ENCODE measurements around the gene KCTD8. TPM values are rescaled to one million over a fixed set of nuclear protein-coding genes. Genes with fewer than 3 reads are reported as not detected.

Gene KCTD8
- total and polyA plus RNA-seq, 8 donors = 0.18 to 21.4 (median 1.2) TPM; not detected in 2

DNA sequence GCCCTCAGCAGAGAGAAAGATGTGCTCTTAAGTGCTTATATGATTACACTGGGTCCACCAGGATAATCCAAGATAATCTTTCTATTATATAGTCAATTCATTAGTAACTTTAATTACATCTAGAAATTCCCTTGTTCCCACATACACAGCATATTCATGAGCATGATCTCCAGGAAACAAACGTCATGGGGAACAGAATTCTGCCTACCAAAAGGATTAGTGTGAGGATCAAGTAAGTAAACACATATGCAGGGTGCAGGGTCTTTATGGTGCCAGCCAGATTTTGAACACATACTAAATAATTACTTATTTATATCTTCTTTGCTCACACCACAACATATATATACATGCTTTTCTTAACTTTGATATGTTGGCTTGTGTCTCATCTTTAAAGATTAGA lies 169.1 kb downstream of the KCTD8 start:
- WGBS, 5 donors = 35 to 56% (median 45%) methylated on average over 1 of the region's 1 CpG
- Histone ChIP-seq H3K4me3 (no peak overlapping the region), H3K36me3 (no peaks in the 10 kb centered on the region), H3K9me3 (no peaks in the 10 kb centered on the region), H3K27me3 (no peaks in the 10 kb centered on the region), H3K4me1 (no peaks in the 10 kb centered on the region), H3K27ac (no peak overlapping the region)
- intact Hi-C loops (cut with DNase I; ENCODE audit: low total_unique reads) = no loop called here
- TF ChIP-seq, protein P1, sequence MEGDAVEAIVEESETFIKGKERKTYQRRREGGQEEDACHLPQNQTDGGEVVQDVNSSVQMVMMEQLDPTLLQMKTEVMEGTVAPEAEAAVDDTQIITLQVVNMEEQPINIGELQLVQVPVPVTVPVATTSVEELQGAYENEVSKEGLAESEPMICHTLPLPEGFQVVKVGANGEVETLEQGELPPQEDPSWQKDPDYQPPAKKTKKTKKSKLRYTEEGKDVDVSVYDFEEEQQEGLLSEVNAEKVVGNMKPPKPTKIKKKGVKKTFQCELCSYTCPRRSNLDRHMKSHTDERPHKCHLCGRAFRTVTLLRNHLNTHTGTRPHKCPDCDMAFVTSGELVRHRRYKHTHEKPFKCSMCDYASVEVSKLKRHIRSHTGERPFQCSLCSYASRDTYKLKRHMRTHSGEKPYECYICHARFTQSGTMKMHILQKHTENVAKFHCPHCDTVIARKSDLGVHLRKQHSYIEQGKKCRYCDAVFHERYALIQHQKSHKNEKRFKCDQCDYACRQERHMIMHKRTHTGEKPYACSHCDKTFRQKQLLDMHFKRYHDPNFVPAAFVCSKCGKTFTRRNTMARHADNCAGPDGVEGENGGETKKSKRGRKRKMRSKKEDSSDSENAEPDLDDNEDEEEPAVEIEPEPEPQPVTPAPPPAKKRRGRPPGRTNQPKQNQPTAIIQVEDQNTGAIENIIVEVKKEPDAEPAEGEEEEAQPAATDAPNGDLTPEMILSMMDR (IDR thresholded peaks at IDR 0.05) = no peak
- no peak for TF ChIP-seq EP300 (IDR thresholded peaks at IDR 0.05)
- TF ChIP-seq POLR2AphosphoS5 (IDR thresholded peaks at IDR 0.05) = no peak
- TF ChIP-seq POLR2A (IDR thresholded peaks at IDR 0.05) = no peak
- DNase-seq = no peak

DNA sequence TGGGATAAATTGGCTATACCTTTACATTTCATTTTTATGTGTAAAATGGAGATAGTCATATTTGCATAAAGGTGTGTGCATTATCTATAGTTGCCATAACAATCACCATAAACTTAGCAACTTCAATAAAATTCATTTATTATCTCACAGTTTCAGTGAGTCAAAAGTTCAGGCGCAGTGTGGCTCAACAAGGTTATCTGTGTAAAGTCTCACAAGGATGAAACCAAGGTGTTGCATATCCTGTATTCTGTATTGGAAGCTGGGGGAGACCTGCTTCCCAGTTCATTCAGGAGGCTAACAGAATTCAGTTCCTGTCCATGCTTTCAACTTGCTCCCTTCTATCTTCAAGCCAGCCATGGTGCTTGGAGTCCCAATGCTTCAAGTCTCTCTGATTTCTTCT lies 169.5 kb downstream of the KCTD8 start:
- intact Hi-C loops (cut with DNase I; ENCODE audit: low total_unique reads) = no loop called here
- no peak overlapping the region for H3K27ac ChIP-seq
- H3K27me3 ChIP-seq = no peaks in the 10 kb centered on the region
- DNase-seq = no peak
- WGBS, 5 donors = 66 to 100% (median 90%) methylated on average over 1 of the region's 1 CpG
- no peaks in the 10 kb centered on the region for H3K4me1 ChIP-seq
- H3K36me3 ChIP-seq = no peaks in the 10 kb centered on the region
- H3K9me3 ChIP-seq = no peaks in the 10 kb centered on the region
- H3K4me3 ChIP-seq = no peak overlapping the region
- TF ChIP-seq, protein P1 (IDR thresholded peaks at IDR 0.05) = no peak
- no peak for TF ChIP-seq EP300 (IDR thresholded peaks at IDR 0.05)
- no peak for TF ChIP-seq POLR2AphosphoS5 (IDR thresholded peaks at IDR 0.05)
- TF ChIP-seq POLR2A (IDR thresholded peaks at IDR 0.05) = no peak

DNA sequence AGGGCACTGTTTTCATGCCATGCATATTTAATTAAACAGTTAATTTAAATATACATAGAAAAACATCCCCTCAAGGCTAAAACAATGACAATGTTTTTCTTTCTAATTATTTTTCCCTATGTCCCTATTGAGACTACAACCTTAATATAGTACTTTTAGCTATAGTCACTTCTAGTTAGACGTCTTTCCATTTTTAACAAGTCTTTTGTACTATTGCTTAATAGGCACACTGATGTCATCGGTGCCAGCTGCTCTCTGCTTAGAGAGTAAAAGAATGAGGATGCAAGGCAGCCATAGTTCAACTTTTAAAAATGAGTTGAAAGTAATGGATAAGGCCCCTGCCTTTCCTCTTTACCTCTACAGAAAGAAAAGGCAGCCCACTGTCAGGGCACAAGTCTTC lies 191.1 kb downstream of the KCTD8 start:
- Histone ChIP-seq H3K27ac (no peak overlapping the region), H3K9me3 (no peaks in the 10 kb centered on the region), H3K4me1 (no peaks in the 10 kb centered on the region), H3K27me3 (no peaks in the 10 kb centered on the region), H3K36me3 (no peaks in the 10 kb centered on the region), H3K4me3 (no peak overlapping the region)
- intact Hi-C loops (cut with DNase I; ENCODE audit: low total_unique reads) = no loop called here
- 77 to 87% (median 86%) methylated on average over 2 of the region's 2 CpGs for WGBS, 5 donors
- TF ChIP-seq, protein P1 (IDR thresholded peaks at IDR 0.05) = no peak
- TF ChIP-seq POLR2AphosphoS5 (IDR thresholded peaks at IDR 0.05) = no peak
- no peak for TF ChIP-seq POLR2A (IDR thresholded peaks at IDR 0.05)
- TF ChIP-seq EP300 (IDR thresholded peaks at IDR 0.05) = no peak
- no peak for DNase-seq

DNA sequence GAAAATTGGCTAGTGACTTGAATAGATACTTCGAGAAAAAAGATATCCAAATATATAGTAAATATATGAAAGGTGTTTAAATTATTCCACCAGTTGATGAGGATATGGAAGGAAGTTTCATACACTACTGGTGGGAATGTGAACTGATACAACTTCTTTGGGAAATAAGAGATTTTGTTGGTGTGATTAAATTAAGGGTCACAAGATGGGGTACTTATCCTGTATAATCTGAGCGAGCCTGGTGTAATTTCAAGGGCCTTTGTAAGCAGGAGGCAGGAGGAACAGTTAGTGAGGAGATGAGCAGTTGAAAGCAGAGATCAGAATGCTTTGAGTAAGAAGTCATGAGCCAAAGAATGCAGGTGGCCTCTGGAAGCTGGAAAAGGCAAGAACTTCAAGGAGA lies 192.2 kb downstream of the KCTD8 start:
- intact Hi-C loops (cut with DNase I; ENCODE audit: low total_unique reads) = no loop called here
- Histone ChIP-seq H3K27ac (no peak overlapping the region), H3K4me1 (no peaks in the 10 kb centered on the region), H3K27me3 (no peaks in the 10 kb centered on the region), H3K36me3 (no peaks in the 10 kb centered on the region), H3K4me3 (no peak overlapping the region), H3K9me3 (no peaks in the 10 kb centered on the region)
- TF ChIP-seq EP300 (IDR thresholded peaks at IDR 0.05) (no peak), POLR2AphosphoS5 (IDR thresholded peaks at IDR 0.05) (no peak), POLR2A (IDR thresholded peaks at IDR 0.05) (no peak)
- TF ChIP-seq, protein P1 (IDR thresholded peaks at IDR 0.05) = no peak
- 77 to 84% (median 81%) methylated on average over 2 of the region's 2 CpGs for WGBS, 5 donors
- DNase-seq = no peak

Data from stomach (tissue), 9 donors.